Measurements from ENCODE around the gene COL18A1. TPM values are rescaled to one million over a fixed set of nuclear protein-coding genes. Genes with fewer than 3 reads are reported as not detected.

The COL18A1 gene
- total and polyA plus RNA-seq, 5 donors = 52.3 to 134 (median 80.5) TPM

GRCh38 chr21:45475004-45475685 is 70.2 kb downstream of the COL18A1 start:
- H3K27me3 ChIP-seq (ENCODE audit: control insufficient read depth, insufficient read depth) = no peaks in the 10 kb centered on the region
- WGBS = 94% methylated on average over 43 of the region's 43 CpGs
- DNase-seq (peak in 2 of 3 donors; percentile 37 to 57), ATAC-seq (no peak)
- peaks cover 4% of the 10 kb centered on the region for H3K4me1 ChIP-seq (ENCODE audit: control insufficient read depth, insufficient read depth, low read length)
- H3K4me3 ChIP-seq (ENCODE audit: low read length) = no peak overlapping the region
- H3K9me3 ChIP-seq (ENCODE audit: control insufficient read depth, low read length) = no peaks in the 10 kb centered on the region
- intact Hi-C loops (cut with DNase I) = loop anchor here in 1 of 4 donors (10.0 kb wide), 1 partner anchor 350 kb away; no protein-coding TSS in a partner anchor
- no peak overlapping the region for H3K27ac ChIP-seq (ENCODE audit: low read length)

DNA sequence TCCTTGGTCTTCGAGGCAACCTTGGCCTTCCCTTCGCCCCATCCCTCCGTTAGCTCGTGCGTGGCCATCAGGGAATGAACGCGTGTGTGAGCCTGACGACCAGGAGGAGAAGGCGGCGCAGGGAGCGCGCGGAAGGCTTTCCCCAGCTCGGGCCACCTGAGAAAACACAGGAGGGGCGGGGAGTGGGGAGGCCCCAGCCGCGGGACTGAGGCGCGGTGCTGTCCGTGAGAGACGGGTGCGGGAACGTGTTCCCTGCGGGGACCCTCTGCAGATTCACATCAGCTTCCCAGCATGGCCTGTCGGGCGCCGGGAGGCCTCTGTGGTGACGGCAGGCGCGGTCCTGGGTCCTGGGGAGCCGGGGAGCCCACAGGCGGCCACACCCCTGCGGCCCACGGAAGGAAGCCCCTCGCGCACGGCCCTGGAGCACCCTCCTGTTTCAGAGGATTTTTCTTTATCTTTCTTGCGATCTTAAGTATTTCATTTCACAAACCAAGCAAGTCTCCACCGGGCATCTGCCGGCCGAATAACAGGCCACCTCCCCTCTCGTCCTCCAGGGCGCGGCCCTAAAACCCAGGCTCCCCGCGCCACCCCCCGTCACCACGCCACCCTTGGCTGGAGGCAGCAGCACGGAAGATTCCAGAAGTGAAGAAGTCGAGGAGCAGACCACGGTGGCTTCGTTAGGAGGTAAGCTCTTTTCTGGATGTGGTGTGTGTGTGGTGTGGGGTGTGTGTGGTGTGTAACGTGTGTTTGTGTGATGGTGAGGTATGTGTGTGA is 71.0 kb downstream of the COL18A1 start:
- Histone ChIP-seq H3K9me3 (ENCODE audit: control insufficient read depth, low read length) (no peaks in the 10 kb centered on the region), H3K4me1 (ENCODE audit: control insufficient read depth, insufficient read depth, low read length) (peaks cover 4% of the 10 kb centered on the region), H3K4me3 (ENCODE audit: low read length) (no peak overlapping the region), H3K27me3 (ENCODE audit: control insufficient read depth, insufficient read depth) (no peaks in the 10 kb centered on the region), H3K27ac (ENCODE audit: low read length) (no peak overlapping the region)
- 93% methylated on average over 53 of the region's 53 CpGs for WGBS
- DNase-seq (peak in 2 of 3 donors; percentile 41 to 60), ATAC-seq (no peak)
- intact Hi-C loops (cut with DNase I) = loop anchor here in 1 of 4 donors (10.0 kb wide), 1 partner anchor 349 kb away; no protein-coding TSS in a partner anchor

GRCh38 chr21:45476582-45476981 is 71.6 kb downstream of the COL18A1 start:
- 93% methylated on average over 6 of the region's 6 CpGs for WGBS
- intact Hi-C loops (cut with DNase I) = loop anchor here in 1 of 4 donors (10.0 kb wide), 1 partner anchor 348 kb away; no protein-coding TSS in a partner anchor

GRCh38 chr21:45477176-45478114 is 72.5 kb downstream of the COL18A1 start:
- no peak overlapping the region for H3K27ac ChIP-seq (ENCODE audit: low read length)
- peaks cover 3% of the 10 kb centered on the region for H3K4me1 ChIP-seq (ENCODE audit: control insufficient read depth, insufficient read depth, low read length)
- H3K9me3 ChIP-seq (ENCODE audit: control insufficient read depth, low read length) = no peaks in the 10 kb centered on the region
- ATAC-seq = peak; percentile 2
- H3K27me3 ChIP-seq (ENCODE audit: control insufficient read depth, insufficient read depth) = no peaks in the 10 kb centered on the region
- peak in 2 of 3 donors; percentile 55 for DNase-seq
- intact Hi-C loops (cut with DNase I) = loop anchor here in 1 of 4 donors (10.0 kb wide), 1 partner anchor 347 kb away; no protein-coding TSS in a partner anchor
- WGBS = 73% methylated on average over 44 of the region's 44 CpGs
- H3K4me3 ChIP-seq (ENCODE audit: low read length) = no peak overlapping the region

More at GRCh38 chr21:45476582-45476981, 71.6 kb downstream of the COL18A1 start:
- no peak for ATAC-seq
- DNase-seq = peak in 1 of 3 donors; percentile 9
- Histone ChIP-seq H3K4me1 (ENCODE audit: control insufficient read depth, insufficient read depth, low read length) (peaks cover 3% of the 10 kb centered on the region), H3K4me3 (ENCODE audit: low read length) (no peak overlapping the region), H3K27me3 (ENCODE audit: control insufficient read depth, insufficient read depth) (no peaks in the 10 kb centered on the region), H3K27ac (ENCODE audit: low read length) (no peak overlapping the region), H3K9me3 (ENCODE audit: control insufficient read depth, low read length) (no peaks in the 10 kb centered on the region)

GRCh38 chr21:45478115-45478801 is 73.3 kb downstream of the COL18A1 start:
- Histone ChIP-seq H3K27me3 (ENCODE audit: control insufficient read depth, insufficient read depth) (no peaks in the 10 kb centered on the region), H3K9me3 (ENCODE audit: control insufficient read depth, low read length) (no peaks in the 10 kb centered on the region), H3K4me3 (ENCODE audit: low read length) (no peak overlapping the region), H3K27ac (ENCODE audit: low read length) (no peak overlapping the region), H3K4me1 (ENCODE audit: control insufficient read depth, insufficient read depth, low read length) (peaks cover 3% of the 10 kb centered on the region)
- WGBS = 33% methylated on average over 32 of the region's 32 CpGs
- ATAC-seq (peak; percentile 53 to 58), DNase-seq (peak; percentile 75 to 88 (median 87))
- intact Hi-C loops (cut with DNase I) = loop anchor here in 1 of 4 donors (10.0 kb wide), 1 partner anchor 347 kb away; no protein-coding TSS in a partner anchor

GRCh38 chr21:45478816-45479669 is 74.1 kb downstream of the COL18A1 start:
- peaks cover 3% of the 10 kb centered on the region for H3K4me1 ChIP-seq (ENCODE audit: control insufficient read depth, insufficient read depth, low read length)
- no peak overlapping the region for H3K4me3 ChIP-seq (ENCODE audit: low read length)
- ATAC-seq = no peak
- H3K27me3 ChIP-seq (ENCODE audit: control insufficient read depth, insufficient read depth) = no peaks in the 10 kb centered on the region
- H3K9me3 ChIP-seq (ENCODE audit: control insufficient read depth, low read length) = no peaks in the 10 kb centered on the region
- 86% methylated on average over 31 of the region's 31 CpGs for WGBS
- no peak overlapping the region for H3K27ac ChIP-seq (ENCODE audit: low read length)
- intact Hi-C loops (cut with DNase I) = loop anchor here in 1 of 4 donors (10.0 kb wide), 1 partner anchor 346 kb away; no protein-coding TSS in a partner anchor
- DNase-seq = peak; percentile 16 to 58 (median 50)

- 91% methylated on average over 37 of the region's 37 CpGs for WGBS
- Histone ChIP-seq H3K4me3 (ENCODE audit: low read length) (no peak overlapping the region), H3K4me1 (ENCODE audit: control insufficient read depth, insufficient read depth, low read length) (peaks cover 3% of the 10 kb centered on the region), H3K27me3 (ENCODE audit: control insufficient read depth, insufficient read depth) (no peaks in the 10 kb centered on the region), H3K9me3 (ENCODE audit: control insufficient read depth, low read length) (no peaks in the 10 kb centered on the region), H3K27ac (ENCODE audit: low read length) (no peak overlapping the region)
- DNase-seq (peak; percentile 13 to 61 (median 57)), ATAC-seq (no peak)
- intact Hi-C loops (cut with DNase I) = loop anchor here in 1 of 4 donors (10.0 kb wide), 1 partner anchor 345 kb away; no protein-coding TSS in a partner anchor
These were observed 75.0 kb downstream of the COL18A1 start for GRCh38 chr21:45479691-45480675.

DNA sequence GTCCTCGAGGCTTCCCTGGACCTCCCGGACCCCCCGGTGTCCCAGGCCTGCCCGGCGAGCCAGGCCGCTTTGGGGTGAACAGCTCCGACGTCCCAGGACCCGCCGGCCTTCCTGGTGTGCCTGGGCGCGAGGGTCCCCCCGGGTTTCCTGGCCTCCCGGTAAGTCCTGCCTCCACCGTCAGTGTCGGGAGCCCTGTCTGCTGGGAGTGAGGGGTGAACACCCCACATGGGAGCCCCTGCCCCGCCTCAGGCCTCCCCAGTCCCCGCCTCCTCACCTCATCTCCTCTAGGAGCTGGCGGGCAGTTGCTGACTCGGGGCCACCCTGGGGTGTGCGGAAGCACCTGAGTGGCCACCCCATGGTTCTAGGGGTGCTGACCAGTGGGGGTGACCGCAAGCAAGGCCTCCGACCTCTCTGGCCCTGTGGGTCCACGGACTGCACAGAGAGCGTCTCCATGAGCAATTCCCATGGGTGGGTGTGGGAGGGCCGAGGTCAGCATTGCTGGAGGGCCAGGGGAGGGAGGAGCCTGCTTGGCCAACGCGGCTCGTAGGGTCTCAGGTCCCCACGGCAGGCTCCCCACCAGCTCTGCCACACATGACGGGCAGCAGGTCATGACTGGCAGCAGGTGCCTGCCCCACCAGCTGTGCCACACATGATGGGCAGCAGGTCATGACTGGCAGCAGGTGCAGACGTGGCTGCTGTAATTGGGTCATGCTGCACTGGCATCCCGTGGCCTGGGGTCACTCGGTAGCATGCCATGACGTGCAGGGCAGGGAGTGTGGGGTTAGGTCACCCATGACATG is 75.9 kb downstream of the COL18A1 start:
- ATAC-seq (no peak), DNase-seq (peak; percentile 14 to 60 (median 40))
- 91% methylated on average over 35 of the region's 35 CpGs for WGBS
- Histone ChIP-seq H3K4me1 (ENCODE audit: control insufficient read depth, insufficient read depth, low read length) (peaks cover 3% of the 10 kb centered on the region), H3K27me3 (ENCODE audit: control insufficient read depth, insufficient read depth) (no peaks in the 10 kb centered on the region), H3K27ac (ENCODE audit: low read length) (no peak overlapping the region), H3K9me3 (ENCODE audit: control insufficient read depth, low read length) (no peaks in the 10 kb centered on the region), H3K4me3 (ENCODE audit: low read length) (no peak overlapping the region)
- intact Hi-C loops (cut with DNase I) = no loop called here

Data from right cardiac atrium (tissue), 5 donors.